HG02763 (cell line): ENCODE results near the gene TTLL5.

Source experiments
- ATAC-seq: cut with Tn5 transposase; IDR thresholded peaks from one replicate; pipeline ENCODE4 v1.9.1; 2021; ENCODE audit warnings: mild to moderate bottlenecking, moderate library complexity; ENCODE audit not compliant: unreplicated experiment

Gene TTLL5

GRCh38 chr14:75734854-75735253 lies 73.8 kb downstream of the TTLL5 start:
- ATAC-seq: no peak

- no peak for ATAC-seq
Observed at GRCh38 chr14:75736845-75737485, 75.9 kb downstream of the TTLL5 start.

- no peak for ATAC-seq
Observed at GRCh38 chr14:75738192-75738591, 77.1 kb downstream of the TTLL5 start.

GRCh38 chr14:75742867-75743266 lies 81.8 kb downstream of the TTLL5 start:
- ATAC-seq: no peak

GRCh38 chr14:75747899-75748298 lies 86.9 kb downstream of the TTLL5 start:
- ATAC-seq: no peak

- no peak for ATAC-seq
Observed at GRCh38 chr14:75748336-75748735, 87.3 kb downstream of the TTLL5 start.

- no peak for ATAC-seq
Observed at GRCh38 chr14:75751296-75751695, 90.2 kb downstream of the TTLL5 start.

- no peak for ATAC-seq
Observed at GRCh38 chr14:75752086-75752485, 91.0 kb downstream of the TTLL5 start.

GRCh38 chr14:75752907-75753594 lies 92.0 kb downstream of the TTLL5 start:
- ATAC-seq: no peak

GRCh38 chr14:75753696-75754095 lies 92.7 kb downstream of the TTLL5 start:
- ATAC-seq: no peak

GRCh38 chr14:75757644-75758402 lies 96.8 kb downstream of the TTLL5 start:
- ATAC-seq: no peak

GRCh38 chr14:75764020-75764419 lies 103.0 kb downstream of the TTLL5 start:
- no peak for ATAC-seq

- no peak for ATAC-seq
Observed at GRCh38 chr14:75769047-75769685, 108.1 kb downstream of the TTLL5 start.

GRCh38 chr14:75770635-75771034 lies 109.6 kb downstream of the TTLL5 start:
- no peak for ATAC-seq

GRCh38 chr14:75771595-75771994 lies 110.5 kb downstream of the TTLL5 start:
- ATAC-seq: no peak

- ATAC-seq: no peak
Observed at GRCh38 chr14:75773046-75773445, 112.0 kb downstream of the TTLL5 start.

GRCh38 chr14:75781096-75781495 lies 120.0 kb downstream of the TTLL5 start:
- ATAC-seq: no peak

- no peak for ATAC-seq
Observed at GRCh38 chr14:75783184-75783583, 122.1 kb downstream of the TTLL5 start.

- ATAC-seq: no peak
Observed at GRCh38 chr14:75783602-75784313, 122.7 kb downstream of the TTLL5 start.

GRCh38 chr14:75784314-75784686 lies 123.3 kb downstream of the TTLL5 start:
- no peak for ATAC-seq

- ATAC-seq: no peak
Observed at GRCh38 chr14:75793806-75794205, 132.8 kb downstream of the TTLL5 start.
